ENCODE data around the gene ANKRD10.

Gene ANKRD10

GRCh38 chr13:110885516-110885915, 29.4 kb downstream of the ANKRD10 start:
- no peak for DNase-seq

- DNase-seq, result no peak
These were observed 30.4 kb downstream of the ANKRD10 start for GRCh38 chr13:110884517-110884916.

- no peak for DNase-seq
These were observed 31.3 kb downstream of the ANKRD10 start for GRCh38 chr13:110883542-110883941.

- peak; percentile 51 for DNase-seq
These were observed 31.9 kb downstream of the ANKRD10 start for GRCh38 chr13:110882972-110883371.

GRCh38 chr13:110881839-110882627, 32.8 kb downstream of the ANKRD10 start:
- no peak for DNase-seq

GRCh38 chr13:110880627-110881026, 34.2 kb downstream of the ANKRD10 start:
- DNase-seq, result no peak

- DNase-seq, result no peak
These were observed 35.4 kb downstream of the ANKRD10 start for GRCh38 chr13:110879482-110879881.

GRCh38 chr13:110877737-110878258, 37.1 kb downstream of the ANKRD10 start:
- no peak for DNase-seq

GRCh38 chr13:110876609-110877008, 38.3 kb downstream of the ANKRD10 start:
- no peak for DNase-seq

GRCh38 chr13:110875241-110875640, 39.6 kb downstream of the ANKRD10 start:
- no peak for DNase-seq

- peak; percentile 61 for DNase-seq
These were observed 40.3 kb downstream of the ANKRD10 start for GRCh38 chr13:110874508-110874960.

- DNase-seq, result no peak
These were observed 41.0 kb downstream of the ANKRD10 start for GRCh38 chr13:110873639-110874507.

GRCh38 chr13:110872768-110873638, 41.9 kb downstream of the ANKRD10 start:
- DNase-seq, result no peak

- no peak for DNase-seq
These were observed 42.7 kb downstream of the ANKRD10 start for GRCh38 chr13:110872034-110872767.

- peak; percentile 42 for DNase-seq
These were observed 44.8 kb downstream of the ANKRD10 start for GRCh38 chr13:110869805-110870706.

- DNase-seq, result no peak
These were observed 45.6 kb downstream of the ANKRD10 start for GRCh38 chr13:110869231-110869804.

- DNase-seq, result no peak
These were observed 46.1 kb downstream of the ANKRD10 start for GRCh38 chr13:110868720-110869119.

GRCh38 chr13:110867380-110867779, 47.5 kb downstream of the ANKRD10 start:
- no peak for DNase-seq

GRCh38 chr13:110866491-110867170, 48.2 kb downstream of the ANKRD10 start:
- no peak for DNase-seq

- no peak for DNase-seq
These were observed 51.2 kb downstream of the ANKRD10 start for GRCh38 chr13:110863685-110864084.
